Heart left ventricle (tissue), 16 donors: ENCODE data around the gene LDAH. TPM values are rescaled to one million over a fixed set of nuclear protein-coding genes. Genes with fewer than 3 reads are reported as not detected.
A peak's percentile ranks its signal among the peaks of the same experiment; 100 is the strongest.

ENCODE experiments used
- ATAC-seq, 4 donors: fragments of 200-7000 bp; cut with Tn5 transposase; one replicate each; pipeline ENCODE4 v1.9.1; 2020 to 2022; ENCODE audit warnings: moderate library complexity in 4 of 4, mild to moderate bottlenecking in 3 of 4, moderate number of reproducible peaks in 1 of 4
- DNase-seq, 5 donors: peaks; one replicate each; pipeline ENCODE4 v3.0.0-alpha.2; 2020
- H3K27ac ChIP-seq, 12 donors: fragments of 200-600 bp; sonication (generic) in 4 of 12; one replicate each; pipeline versions ENCODE4 v1.5.0 to v1.8.0; 2016 to 2022; ENCODE audit warnings: mild to moderate bottlenecking in 2 of 12
- H3K27me3 ChIP-seq, 9 donors: fragments of 200-600 bp; sonication (generic) in 2 of 9; one replicate each; pipeline versions ENCODE4 v1.5.1 to v1.8.0; 2016 to 2022; ENCODE audit warnings: mild to moderate bottlenecking in 3 of 9
- H3K36me3 ChIP-seq, 9 donors: fragments of 200-600 bp; sonication (generic) in 2 of 9; one replicate each; pipeline versions ENCODE4 v1.5.0 to v1.8.0; 2018 to 2022; ENCODE audit warnings: mild to moderate bottlenecking in 2 of 9
- H3K4me1 ChIP-seq, 12 donors: fragments of 200-600 bp; sonication (generic) in 4 of 12; one replicate each; pipeline versions ENCODE4 v1.5.0 to v1.8.0; 2016 to 2022; ENCODE audit warnings: mild to moderate bottlenecking in 3 of 12
- H3K4me3 ChIP-seq, 12 donors: fragments of 200-600 bp; sonication (generic) in 4 of 12; one replicate each; pipeline versions ENCODE4 v1.5.0 to v1.8.0; 2017 to 2022; ENCODE audit warnings: mild to moderate bottlenecking in 9 of 12, moderate library complexity in 4 of 12
- H3K9me3 ChIP-seq, 12 donors: fragments of 200-600 bp; sonication (generic) in 4 of 12; one replicate each; pipeline versions ENCODE4 v1.5.0 to v1.8.0; 2016 to 2022; ENCODE audit warnings: mild to moderate bottlenecking in 1 of 12
- POLR2A ChIP-seq, 2 donors: fragments of 450-650 bp; IDR thresholded peaks; one replicate each; pipeline ENCODE4 v1.6.1; 2017; ENCODE audit warnings: antibody characterized with exemption in 2 of 2, mild to moderate bottlenecking in 2 of 2, moderate library complexity in 2 of 2
- WGBS, 4 donors: extraction: QIAGEN DNeasy Blood & Tissue Kit in 2 of 4; methylation state at CpG; one replicate each; pipeline versions ENCODE4 v1.1.5 to v1.1.7; 2013 to 2018; 5-methylcytosine and 5-hydroxymethylcytosine counted together
- intact Hi-C, 10 donors: fragments of 100-400 bp; cut with DNase I; formaldehyde crosslinking; loops; one replicate each; pipeline versions ENCODE4 v1.11.1 to v1.14.2; 2022
- polyA plus RNA-seq, 2 donors: library from polyadenylated mRNA; stranded (reverse); fragments of 200-250 nt; gene quantifications; one replicate each; pipeline ENCODE4 v1.2.3, GENCODE V29; 2013
- total RNA-seq, 9 donors: library from RNA; depleted of rRNA in 2 of 9; stranded (reverse); fragments of >200 nt in 2 of 9; fragmentation: NEBNext Ultra II Directional in 3 of 9; extraction: Animal tissue kit (Norgen Biotek cat#: 25700) in 3 of 9; gene quantifications; one replicate each; pipeline versions ENCODE4 v1.1.0 to v1.2.4, GENCODE V29; 2016 to 2023
- TF ChIP-seq, protein P1 (sequence below), 12 donors: fragments of 200-600 bp; sonication (generic) in 4 of 12; IDR thresholded peaks; one replicate each; pipeline versions ENCODE4 v1.5.0 to v1.8.0; 2018 to 2022; ENCODE audit warnings: antibody characterized with exemption in 12 of 12, mild to moderate bottlenecking in 5 of 12
- donor health status: ischemic (EF 13 %, LVEDD 7.1; RV severe dilation, severe dysfunction).
- donor health status: healthy with polysubstance abuse.
- donor health status: DM: no; HTN: yes; CAD: no.
- donor health status: DM: no; HTN: no; CAD: no.
- donor health status: ischemic (EF 25% LVEDD 6.9; RV normal size, moderate dysfunction).
- donor health status: ischemic (EF 25% LVEDD 5.7; RV mildly dilated, moderate dysfunction).
- donor health status: healthy.
- donor health status: DM: yes; HTN: yes; CAD: no.
- donor health status: ischemic (EF 35%, LVEDD 5.7; RV mildly dilated, moderate dysfunction).
- donor health status: nonischemic (EF 11% LVEDD 7.7; RV severe dilation, severe dysfunction).
- donor health status: DM: yes; HTN: yes; CAD: no.
- donor health status: PGD.
- donor health status: ischemic (EF 29% LVEDD 5.4; RV normal size, mild dysfunction).
- donor health status: nonischemic (EF 23%, LVEDD 6.1; RV moderate dilation, normal function).

Gene LDAH
- total and polyA plus RNA-seq, 11 donors = 2.2 to 13.2 (median 6.7) TPM

GRCh38 chr2:20664431-20665242 is 158.3 kb downstream of the LDAH start:
- H3K9me3 ChIP-seq = no peaks in the 10 kb centered on the region
- ATAC-seq (no peak), DNase-seq (no peak)
- H3K27ac ChIP-seq = no peak overlapping the region
- no peaks in the 10 kb centered on the region for H3K36me3 ChIP-seq
- WGBS, 4 donors = 26 to 32% (median 27%) methylated on average over 16 to 17 of the region's 17 CpGs
- intact Hi-C loops = loop anchor here in 9 of 10 donors (5.0 to 10.0 kb wide), 7 partner anchors 90 to 453 kb away; partner anchors contain the start of genes LDAH (in 2 of the 9) and APOB (in 1 of the 9)
- peaks cover 0 to 27% (median 15%) of the 10 kb centered on the region in 12 donors for H3K4me1 ChIP-seq
- TF ChIP-seq, protein P1, sequence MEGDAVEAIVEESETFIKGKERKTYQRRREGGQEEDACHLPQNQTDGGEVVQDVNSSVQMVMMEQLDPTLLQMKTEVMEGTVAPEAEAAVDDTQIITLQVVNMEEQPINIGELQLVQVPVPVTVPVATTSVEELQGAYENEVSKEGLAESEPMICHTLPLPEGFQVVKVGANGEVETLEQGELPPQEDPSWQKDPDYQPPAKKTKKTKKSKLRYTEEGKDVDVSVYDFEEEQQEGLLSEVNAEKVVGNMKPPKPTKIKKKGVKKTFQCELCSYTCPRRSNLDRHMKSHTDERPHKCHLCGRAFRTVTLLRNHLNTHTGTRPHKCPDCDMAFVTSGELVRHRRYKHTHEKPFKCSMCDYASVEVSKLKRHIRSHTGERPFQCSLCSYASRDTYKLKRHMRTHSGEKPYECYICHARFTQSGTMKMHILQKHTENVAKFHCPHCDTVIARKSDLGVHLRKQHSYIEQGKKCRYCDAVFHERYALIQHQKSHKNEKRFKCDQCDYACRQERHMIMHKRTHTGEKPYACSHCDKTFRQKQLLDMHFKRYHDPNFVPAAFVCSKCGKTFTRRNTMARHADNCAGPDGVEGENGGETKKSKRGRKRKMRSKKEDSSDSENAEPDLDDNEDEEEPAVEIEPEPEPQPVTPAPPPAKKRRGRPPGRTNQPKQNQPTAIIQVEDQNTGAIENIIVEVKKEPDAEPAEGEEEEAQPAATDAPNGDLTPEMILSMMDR (IDR thresholded peaks at IDR 0.05) = no peak
- no peak for TF ChIP-seq POLR2A (IDR thresholded peaks at IDR 0.05)
- H3K4me3 ChIP-seq = peak overlapping the region in 2 of 12 donors; percentile 63 to 65
- peaks cover 27 to 96% (median 68%) of the 10 kb centered on the region in 9 donors for H3K27me3 ChIP-seq

GRCh38 chr2:20664071-20664390 is 158.9 kb downstream of the LDAH start:
- 32 to 69% (median 43%) methylated on average over 2 of the region's 2 CpGs for WGBS, 4 donors
- H3K4me1 ChIP-seq = peaks cover 0 to 27% (median 15%) of the 10 kb centered on the region in 12 donors
- H3K27ac ChIP-seq = no peak overlapping the region
- peaks cover 27 to 95% (median 63%) of the 10 kb centered on the region in 9 donors for H3K27me3 ChIP-seq
- no peak overlapping the region for H3K4me3 ChIP-seq
- H3K36me3 ChIP-seq = no peaks in the 10 kb centered on the region
- TF ChIP-seq POLR2A (IDR thresholded peaks at IDR 0.05) = no peak
- TF ChIP-seq, protein P1 (IDR thresholded peaks at IDR 0.05) = no peak
- H3K9me3 ChIP-seq = no peaks in the 10 kb centered on the region
- DNase-seq (no peak), ATAC-seq (no peak)
- intact Hi-C loops = loop anchor here in 8 of 10 donors (5.0 to 10.0 kb wide), 7 partner anchors 91 to 453 kb away; partner anchors contain the start of genes LDAH (in 2 of the 8) and APOB (in 1 of the 8)

DNA sequence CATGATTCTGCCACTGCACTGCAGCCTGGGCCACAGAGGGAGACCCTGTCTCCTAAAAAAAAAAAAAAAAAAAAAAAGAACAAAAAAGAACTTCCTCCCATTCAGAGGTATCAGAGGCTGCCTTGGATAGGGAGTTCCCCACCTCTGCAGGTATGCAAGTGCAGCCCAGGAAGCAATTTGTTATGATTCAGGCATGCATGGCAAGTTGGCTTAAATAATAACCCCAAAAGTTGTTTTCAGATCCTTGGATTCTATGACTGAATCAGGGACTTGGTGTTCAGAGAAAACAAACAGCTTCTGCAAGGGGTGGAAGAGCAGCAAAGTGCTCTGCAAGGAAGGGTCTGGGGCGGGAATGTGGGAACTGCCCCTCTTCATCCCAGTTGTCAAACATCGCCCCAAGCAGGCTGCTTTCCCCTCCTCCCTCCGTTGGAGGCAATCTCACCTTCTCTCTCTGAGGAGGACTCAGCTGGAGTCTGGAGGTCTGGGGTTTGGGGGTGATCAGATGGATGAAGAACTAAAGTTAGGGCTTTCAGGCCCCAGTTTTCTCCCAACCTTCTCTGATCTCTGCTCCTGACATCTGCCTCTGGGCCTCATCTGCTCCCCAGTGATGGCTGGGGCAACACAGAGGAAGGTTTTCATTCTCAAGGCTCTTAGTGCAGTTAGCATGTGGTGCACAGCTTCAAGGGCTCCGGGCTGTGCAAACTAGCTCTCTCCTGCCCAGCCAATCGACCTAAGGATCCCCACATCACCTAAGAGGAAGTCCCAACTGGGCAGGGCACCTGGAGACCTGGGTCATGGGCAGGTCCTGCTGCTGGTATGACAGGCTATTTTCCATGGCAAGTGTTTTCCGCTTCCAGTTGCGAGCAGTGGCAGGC is 159.5 kb downstream of the LDAH start:
- Histone ChIP-seq H3K4me1 (peaks cover 0 to 27% (median 15%) of the 10 kb centered on the region in 12 donors), H3K36me3 (no peaks in the 10 kb centered on the region), H3K27ac (no peak overlapping the region), H3K9me3 (no peaks in the 10 kb centered on the region), H3K27me3 (peaks cover 27 to 94% (median 58%) of the 10 kb centered on the region in 9 donors), H3K4me3 (no peak overlapping the region)
- DNase-seq (no peak), ATAC-seq (no peak)
- no peak for TF ChIP-seq POLR2A (IDR thresholded peaks at IDR 0.05)
- TF ChIP-seq, protein P1 (IDR thresholded peaks at IDR 0.05) = no peak
- intact Hi-C loops = loop anchor here in 9 of 10 donors (2.0 to 10.0 kb wide), 8 partner anchors 91 to 454 kb away; partner anchors contain the start of genes LDAH (in 2 of the 9) and APOB (in 1 of the 9)
- WGBS, 4 donors = 29 to 37% (median 33%) methylated on average over 3 to 7 of the region's 7 CpGs
